BLaER1 (cell line): ENCODE data around the gene SUSD4.
"Not testable (repeated sequence)": the region's sequence is repeated elsewhere in the genome, so short reads cannot be mapped to it uniquely, and the experiment has no call there.

Experiments
- H3K27ac ChIP-seq: shearing (Covaris generic); formaldehyde crosslinking; 2 replicates; pipeline ENCODE4 v1.8.1; 2022
- H3K27me3 ChIP-seq: shearing (Covaris generic); formaldehyde crosslinking; 2 replicates; pipeline ENCODE4 v1.8.1; 2022
- H3K36me3 ChIP-seq: shearing (Covaris generic); formaldehyde crosslinking; 2 replicates; pipeline ENCODE4 v1.8.1; 2022
- H3K4me1 ChIP-seq: shearing (Covaris generic); formaldehyde crosslinking; 2 replicates; pipeline ENCODE4 v1.8.1; 2022
- H3K4me2 ChIP-seq: shearing (Covaris generic); formaldehyde crosslinking; 2 replicates; pipeline ENCODE4 v1.8.1; 2022
- H3K4me3 ChIP-seq: shearing (Covaris generic); formaldehyde crosslinking; 2 replicates; pipeline ENCODE4 v1.8.1; 2022
- H3K9ac ChIP-seq: shearing (Covaris generic); formaldehyde crosslinking; 2 replicates; pipeline ENCODE4 v1.8.1; 2022
- H3K9me3 ChIP-seq: shearing (Covaris generic); formaldehyde crosslinking; 2 replicates; pipeline ENCODE4 v1.8.1; 2022
- H4K20me1 ChIP-seq: shearing (Covaris generic); formaldehyde crosslinking; 2 replicates; pipeline ENCODE4 v1.8.1; 2022
- Cebpa-rat ChIP-seq: shearing (Covaris generic); IDR thresholded peaks from 2 replicates; pipeline ENCODE4 v1.8.1; 2022

Gene SUSD4

GRCh38 chr1:223299553-223299952, 64.4 kb downstream of the SUSD4 start:
- H3K27ac ChIP-seq = no peak overlapping the region
- H3K36me3 ChIP-seq = no peaks in the 10 kb centered on the region
- no peak for TF ChIP-seq Cebpa-rat
- H3K9me3 ChIP-seq = peaks cover 20% of the 10 kb centered on the region
- no peak overlapping the region for H3K4me3 ChIP-seq
- H3K27me3 ChIP-seq = no peaks in the 10 kb centered on the region
- no peaks in the 10 kb centered on the region for H4K20me1 ChIP-seq
- H3K9ac ChIP-seq = no peak overlapping the region
- H3K4me2 ChIP-seq = no peak overlapping the region
- H3K4me1 ChIP-seq = no peaks in the 10 kb centered on the region

- H3K9ac ChIP-seq = no peak overlapping the region
- H3K4me2 ChIP-seq = no peak overlapping the region
- no peaks in the 10 kb centered on the region for H3K27me3 ChIP-seq
- no peaks in the 10 kb centered on the region for H4K20me1 ChIP-seq
- no peak for TF ChIP-seq Cebpa-rat
- H3K27ac ChIP-seq = no peak overlapping the region
- H3K4me3 ChIP-seq = no peak overlapping the region
- no peaks in the 10 kb centered on the region for H3K36me3 ChIP-seq
- H3K4me1 ChIP-seq = no peaks in the 10 kb centered on the region
- peaks cover 14% of the 10 kb centered on the region; the same call in 1 of the 2 replicates for H3K9me3 ChIP-seq
Measured at GRCh38 chr1:223298701-223299100, 65.3 kb downstream of the SUSD4 start.

- Histone ChIP-seq H3K4me1 (no peaks in the 10 kb centered on the region), H4K20me1 (no peaks in the 10 kb centered on the region), H3K36me3 (no peaks in the 10 kb centered on the region), H3K27ac (no peak overlapping the region), H3K9ac (no peak overlapping the region), H3K27me3 (no peaks in the 10 kb centered on the region), H3K4me2 (no peak overlapping the region), H3K9me3 (peaks cover 5% of the 10 kb centered on the region; the same call in 1 of the 2 replicates), H3K4me3 (no peak overlapping the region)
- TF ChIP-seq Cebpa-rat = no peak
Measured at GRCh38 chr1:223297800-223298199, 66.2 kb downstream of the SUSD4 start.

GRCh38 chr1:223291796-223292195, 72.2 kb downstream of the SUSD4 start:
- H3K27me3 ChIP-seq = no peaks in the 10 kb centered on the region
- H3K9me3 ChIP-seq = no peaks in the 10 kb centered on the region
- no peak for TF ChIP-seq Cebpa-rat
- H3K9ac ChIP-seq = no peak overlapping the region
- no peak overlapping the region for H3K27ac ChIP-seq
- peaks cover 11% of the 10 kb centered on the region for H3K4me1 ChIP-seq
- no peak overlapping the region for H3K4me3 ChIP-seq
- H3K36me3 ChIP-seq = no peaks in the 10 kb centered on the region
- no peak overlapping the region for H3K4me2 ChIP-seq
- H4K20me1 ChIP-seq = no peaks in the 10 kb centered on the region

GRCh38 chr1:223290397-223290796, 73.6 kb downstream of the SUSD4 start:
- peak overlapping the region; percentile 13; the same call in 1 of the 2 replicates for H3K4me2 ChIP-seq
- H4K20me1 ChIP-seq = no peaks in the 10 kb centered on the region
- TF ChIP-seq Cebpa-rat = no peak
- no peak overlapping the region for H3K4me3 ChIP-seq
- no peaks in the 10 kb centered on the region for H3K9me3 ChIP-seq
- H3K36me3 ChIP-seq = no peaks in the 10 kb centered on the region
- H3K27ac ChIP-seq = no peak overlapping the region
- peaks cover 11% of the 10 kb centered on the region for H3K4me1 ChIP-seq
- H3K9ac ChIP-seq = no peak overlapping the region
- no peaks in the 10 kb centered on the region for H3K27me3 ChIP-seq

- Histone ChIP-seq H3K9me3 (no peaks in the 10 kb centered on the region), H3K9ac (no peak overlapping the region), H3K4me3 (no peak overlapping the region), H3K4me2 (no peak overlapping the region), H3K27ac (no peak overlapping the region), H3K4me1 (peaks cover 11% of the 10 kb centered on the region), H3K27me3 (no peaks in the 10 kb centered on the region), H4K20me1 (no peaks in the 10 kb centered on the region), H3K36me3 (no peaks in the 10 kb centered on the region)
- TF ChIP-seq Cebpa-rat = no peak
Measured at GRCh38 chr1:223289621-223290020, 74.4 kb downstream of the SUSD4 start.

GRCh38 chr1:223288826-223289225, 75.2 kb downstream of the SUSD4 start:
- no peak for TF ChIP-seq Cebpa-rat
- H3K36me3 ChIP-seq = no peaks in the 10 kb centered on the region
- H3K9ac ChIP-seq = no peak overlapping the region

GRCh38 chr1:223285452-223285851, 78.5 kb downstream of the SUSD4 start:
- Histone ChIP-seq H3K9me3 (no peaks in the 10 kb centered on the region), H3K36me3 (no peaks in the 10 kb centered on the region), H3K4me3 (no peak overlapping the region), H4K20me1 (no peaks in the 10 kb centered on the region), H3K27me3 (no peaks in the 10 kb centered on the region), H3K4me2 (no peak overlapping the region), H3K27ac (no peak overlapping the region), H3K4me1 (peaks cover 3% of the 10 kb centered on the region), H3K9ac (no peak overlapping the region)
- TF ChIP-seq Cebpa-rat = no peak

More at GRCh38 chr1:223288826-223289225, 75.2 kb downstream of the SUSD4 start:
- Histone ChIP-seq H3K4me2 (no peak overlapping the region), H4K20me1 (no peaks in the 10 kb centered on the region), H3K4me1 (peaks cover 11% of the 10 kb centered on the region), H3K27ac (no peak overlapping the region), H3K4me3 (no peak overlapping the region), H3K27me3 (no peaks in the 10 kb centered on the region), H3K9me3 (no peaks in the 10 kb centered on the region)

- not testable (repeated sequence) for H3K9me3 ChIP-seq, H3K4me3 ChIP-seq, H3K27me3 ChIP-seq, H4K20me1 ChIP-seq, H3K4me2 ChIP-seq, H3K27ac ChIP-seq, H3K9ac ChIP-seq, H3K4me1 ChIP-seq, H3K36me3 ChIP-seq
Measured at GRCh38 chr1:223283697-223284096, 80.3 kb downstream of the SUSD4 start.

GRCh38 chr1:223278311-223278710, 85.7 kb downstream of the SUSD4 start:
- not testable (repeated sequence) for H3K27ac ChIP-seq, H3K4me3 ChIP-seq, H3K4me1 ChIP-seq, H3K9ac ChIP-seq, H3K27me3 ChIP-seq, H4K20me1 ChIP-seq, H3K36me3 ChIP-seq, H3K9me3 ChIP-seq, H3K4me2 ChIP-seq

- Histone ChIP-seq H3K9me3 (no peaks in the 10 kb centered on the region), H3K36me3 (no peaks in the 10 kb centered on the region), H3K4me1 (no peaks in the 10 kb centered on the region), H3K27me3 (no peaks in the 10 kb centered on the region), H3K4me2 (no peak overlapping the region), H3K9ac (no peak overlapping the region), H3K4me3 (no peak overlapping the region), H3K27ac (no peak overlapping the region), H4K20me1 (no peaks in the 10 kb centered on the region)
- no peak for TF ChIP-seq Cebpa-rat
Measured at GRCh38 chr1:223276029-223276428, 87.9 kb downstream of the SUSD4 start.
